Fibroblast of skin of back (primary cell): Measurements from ENCODE around the gene LMNB1. TPM values are rescaled to one million over a fixed set of nuclear protein-coding genes. Genes with fewer than 3 reads are reported as not detected.
"Not testable (repeated sequence)": the region's sequence is repeated elsewhere in the genome, so short reads cannot be mapped to it uniquely, and the experiment has no call there.

ENCODE experiments used
- DNase-seq: peaks from one replicate; pipeline ENCODE4 v3.0.0-alpha.2; 2013
- polyA plus RNA-seq, 2 experiments: library from polyadenylated mRNA; unstranded; fragments of 120-200 nt; gene quantifications; one replicate each; pipeline ENCODE4 v1.2.1, GENCODE V29; 2013; ENCODE audit not compliant: insufficient read length in 2 of 2

The LMNB1 gene
- polyA plus RNA-seq (2013, experiment 1 of 2; ENCODE audit: insufficient read length) = 102 TPM
- 12.9 TPM for polyA plus RNA-seq (2013, experiment 2 of 2; ENCODE audit: insufficient read length)

- peak; percentile 97 for DNase-seq
Measured at GRCh38 chr5:126776499-126777256, at the start of gene LMNB1. Gene LMNB1, plus strand, starts transcription at chr5:126777136. Its CDS starts 373 bp downstream, at chr5:126777509.

GRCh38 chr5:126732716-126733115 is 44.2 kb upstream of the LMNB1 start:
- DNase-seq = no peak

- DNase-seq = not testable (repeated sequence)
Measured at GRCh38 chr5:126734573-126734972, 42.4 kb upstream of the LMNB1 start.

- peak; percentile 6 for DNase-seq
Measured at GRCh38 chr5:126736141-126736540, 40.8 kb upstream of the LMNB1 start.

GRCh38 chr5:126741361-126741760 is 35.6 kb upstream of the LMNB1 start:
- no peak for DNase-seq

GRCh38 chr5:126742425-126742824 is 34.5 kb upstream of the LMNB1 start:
- DNase-seq = no peak

GRCh38 chr5:126744836-126745235 is 32.1 kb upstream of the LMNB1 start:
- no peak for DNase-seq

- DNase-seq = no peak
Measured at GRCh38 chr5:126745259-126745992, 31.5 kb upstream of the LMNB1 start.

GRCh38 chr5:126746290-126746689 is 30.6 kb upstream of the LMNB1 start:
- DNase-seq = no peak

- no peak for DNase-seq
Measured at GRCh38 chr5:126752081-126752785, 24.7 kb upstream of the LMNB1 start.

GRCh38 chr5:126753227-126753626 is 23.7 kb upstream of the LMNB1 start:
- DNase-seq = no peak

- no peak for DNase-seq
Measured at GRCh38 chr5:126754609-126755008, 22.3 kb upstream of the LMNB1 start.

- no peak for DNase-seq
Measured at GRCh38 chr5:126755593-126755992, 21.3 kb upstream of the LMNB1 start.

GRCh38 chr5:126757713-126758357 is 19.1 kb upstream of the LMNB1 start:
- DNase-seq = no peak

GRCh38 chr5:126763371-126763770 is 13.6 kb upstream of the LMNB1 start:
- DNase-seq = no peak

- no peak for DNase-seq
Measured at GRCh38 chr5:126769703-126770102, 7.2 kb upstream of the LMNB1 start.

GRCh38 chr5:126773536-126773935 is 3.4 kb upstream of the LMNB1 start:
- DNase-seq = not testable (repeated sequence)

GRCh38 chr5:126774595-126774994 is 2.3 kb upstream of the LMNB1 start:
- DNase-seq = not testable (repeated sequence)

GRCh38 chr5:126777257-126777974 is 480 bp downstream of the LMNB1 start:
- peak; percentile 58 for DNase-seq

GRCh38 chr5:126777975-126778674 is 1.2 kb downstream of the LMNB1 start:
- DNase-seq = peak; percentile 96
